Tibial nerve (tissue), 4 donors: ENCODE data around the gene SUGCT.

Experiments used
- CTCF ChIP-seq, 5 experiments: fragments of 200-600 bp in 3 of 5; fragments of 450-650 bp in 2 of 5; sonication (generic) in 3 of 5; IDR thresholded peaks; one replicate each; pipeline ENCODE4 v1.5.1; 2016 to 2019; ENCODE audit warnings: antibody characterized with exemption in 5 of 5, mild to moderate bottlenecking in 3 of 5, moderate library complexity in 2 of 5
- EP300 ChIP-seq, 2 donors: sonication (generic); formaldehyde crosslinking; IDR thresholded peaks; one replicate each; pipeline ENCODE4 v1.6.1; 2017; ENCODE audit warnings: antibody characterized with exemption in 2 of 2, mild to moderate bottlenecking in 1 of 2
- POLR2A ChIP-seq, 2 donors: fragments of 450-650 bp; IDR thresholded peaks; one replicate each; pipeline ENCODE4 v1.6.1; 2017; ENCODE audit warnings: antibody characterized with exemption in 2 of 2, mild to moderate bottlenecking in 2 of 2, moderate library complexity in 2 of 2

DNA sequence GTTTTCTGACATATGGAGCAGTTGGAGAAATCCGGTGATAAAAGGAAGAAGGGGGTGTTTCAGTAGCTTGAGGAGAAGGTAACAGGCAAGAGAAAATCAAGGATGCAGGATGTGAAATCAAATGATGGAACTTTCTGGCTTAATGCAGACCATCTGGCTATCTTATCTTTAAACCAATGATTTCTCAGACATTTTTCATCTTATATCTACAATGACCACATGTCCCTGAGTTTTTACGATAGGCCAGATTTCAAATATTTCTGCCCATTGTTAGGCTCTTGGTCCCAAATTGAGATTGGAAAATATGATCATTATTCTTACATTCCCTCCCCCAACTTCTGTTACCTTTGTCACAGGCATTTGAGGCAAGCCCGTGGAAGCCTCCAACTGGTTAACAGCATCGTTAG, 486.8 kb downstream of the SUGCT start:
- TF ChIP-seq POLR2A (IDR thresholded peaks at IDR 0.05) (no peak), CTCF (IDR thresholded peaks at IDR 0.05) (no peak), EP300 (IDR thresholded peaks at IDR 0.05) (no peak)
